Peyer's patch (tissue), 4 donors: Measurements from ENCODE around the gene MRC2.

Source experiments
- POLR2A ChIP-seq, 2 donors: fragments of 450-650 bp; IDR thresholded peaks; one replicate each; pipeline ENCODE4 v1.5.1; 2017; ENCODE audit warnings: antibody characterized with exemption in 2 of 2, mild to moderate bottlenecking in 2 of 2, moderate library complexity in 2 of 2
- TF ChIP-seq, protein P1 (sequence below), 6 experiments: fragments of 450-650 bp in 4 of 6; fragments of 200-600 bp in 2 of 6; sonication (generic) in 1 of 6; IDR thresholded peaks; one replicate each; pipeline ENCODE4 v1.5.1; 2017 to 2019; ENCODE audit warnings: antibody characterized with exemption in 6 of 6, mild to moderate bottlenecking in 3 of 6, moderate library complexity in 1 of 6

DNA sequence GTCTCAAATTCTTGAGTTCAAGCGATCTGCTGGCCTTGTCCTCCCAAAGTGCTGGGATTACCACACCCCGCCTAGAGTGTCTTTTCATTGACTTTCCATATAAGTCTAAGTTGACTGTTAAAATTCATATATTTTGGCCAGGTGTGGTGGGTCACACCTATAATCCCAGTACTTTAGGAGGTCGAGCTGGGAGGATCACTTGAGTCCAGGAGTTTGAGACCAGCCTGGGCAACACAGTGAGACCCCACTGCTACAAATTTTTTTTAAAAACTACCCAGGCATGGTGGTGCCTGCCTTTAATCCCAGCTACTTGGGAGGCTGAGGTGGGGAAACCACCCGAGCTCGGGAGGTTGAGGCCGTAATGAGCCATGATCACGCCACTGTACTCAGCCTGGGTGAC lies 21.9 kb upstream of the MRC2 start:
- TF ChIP-seq, protein P1, sequence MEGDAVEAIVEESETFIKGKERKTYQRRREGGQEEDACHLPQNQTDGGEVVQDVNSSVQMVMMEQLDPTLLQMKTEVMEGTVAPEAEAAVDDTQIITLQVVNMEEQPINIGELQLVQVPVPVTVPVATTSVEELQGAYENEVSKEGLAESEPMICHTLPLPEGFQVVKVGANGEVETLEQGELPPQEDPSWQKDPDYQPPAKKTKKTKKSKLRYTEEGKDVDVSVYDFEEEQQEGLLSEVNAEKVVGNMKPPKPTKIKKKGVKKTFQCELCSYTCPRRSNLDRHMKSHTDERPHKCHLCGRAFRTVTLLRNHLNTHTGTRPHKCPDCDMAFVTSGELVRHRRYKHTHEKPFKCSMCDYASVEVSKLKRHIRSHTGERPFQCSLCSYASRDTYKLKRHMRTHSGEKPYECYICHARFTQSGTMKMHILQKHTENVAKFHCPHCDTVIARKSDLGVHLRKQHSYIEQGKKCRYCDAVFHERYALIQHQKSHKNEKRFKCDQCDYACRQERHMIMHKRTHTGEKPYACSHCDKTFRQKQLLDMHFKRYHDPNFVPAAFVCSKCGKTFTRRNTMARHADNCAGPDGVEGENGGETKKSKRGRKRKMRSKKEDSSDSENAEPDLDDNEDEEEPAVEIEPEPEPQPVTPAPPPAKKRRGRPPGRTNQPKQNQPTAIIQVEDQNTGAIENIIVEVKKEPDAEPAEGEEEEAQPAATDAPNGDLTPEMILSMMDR (IDR thresholded peaks at IDR 0.05): no peak
- TF ChIP-seq POLR2A (IDR thresholded peaks at IDR 0.05): no peak
